Colonic mucosa (tissue), 4 donors: Measurements from ENCODE around the gene AOAH. TPM values are rescaled to one million over a fixed set of nuclear protein-coding genes. Genes with fewer than 3 reads are reported as not detected.
"Not testable (repeated sequence)": the region's sequence is repeated elsewhere in the genome, so short reads cannot be mapped to it uniquely, and the experiment has no call there.

Experiments used
- DNase-seq: peaks from one replicate; pipeline ENCODE4 v3.0.0-alpha.2; 2020
- H3K27ac ChIP-seq: fragments of 200-600 bp; one replicate; pipeline ENCODE4 v1.8.0; 2021
- H3K27me3 ChIP-seq: fragments of 200-600 bp; one replicate; pipeline ENCODE4 v1.8.0; 2021
- H3K36me3 ChIP-seq: fragments of 200-600 bp; one replicate; pipeline ENCODE4 v1.8.0; 2021
- H3K4me1 ChIP-seq: fragments of 200-600 bp; one replicate; pipeline ENCODE4 v1.8.0; 2021; ENCODE audit warnings: mild to moderate bottlenecking
- H3K4me3 ChIP-seq: fragments of 200-600 bp; one replicate; pipeline ENCODE4 v1.8.0; 2021
- H3K9ac ChIP-seq, 2 donors: one replicate each; pipeline ENCODE4 v1.7.0; 2013; ENCODE audit warnings: control low read depth in 2 of 2, low read depth in 2 of 2, low read length in 2 of 2
- H3K9me3 ChIP-seq: fragments of 200-600 bp; one replicate; pipeline ENCODE4 v1.8.0; 2021
- CTCF ChIP-seq: fragments of 200-600 bp; IDR thresholded peaks from one replicate; pipeline ENCODE4 v1.8.0; 2022; ENCODE audit warnings: antibody characterized with exemption, mild to moderate bottlenecking
- intact Hi-C: fragments of 100-400 bp; cut with DNase I; formaldehyde crosslinking; loops from one replicate; pipeline ENCODE4 v1.14.1; 2022
- total RNA-seq, 2 donors: library from RNA; stranded (reverse); fragmentation: NEBNext Ultra II Directional in 1 of 2; extraction: Animal tissue kit (Norgen Biotek cat#: 25700) in 1 of 2; gene quantifications; one replicate each; pipeline ENCODE4 v1.2.1, GENCODE V29; 2021
- donor health status: healthy.
- donor health status: DM: no; HTN: no; CAD: no.
- donor health status: DM: no; HTN: no; CAD: no.

Gene AOAH
- total RNA-seq, 2 donors from 2014 or later, result 22.2 to 46.1 TPM

GRCh38 chr7:36472141-36472729 lies 252.1 kb downstream of the AOAH start:
- H3K4me3 ChIP-seq, result no peak overlapping the region
- DNase-seq, result no peak
- intact Hi-C loops, result loop anchor here (5.0 kb wide), 1 partner anchor 725 kb away; no protein-coding TSS in a partner anchor
- H3K27me3 ChIP-seq, result no peaks in the 10 kb centered on the region
- TF ChIP-seq CTCF, result no peak
- no peaks in the 10 kb centered on the region for H3K36me3 ChIP-seq
- no peak overlapping the region for H3K9ac ChIP-seq
- H3K9me3 ChIP-seq, result no peaks in the 10 kb centered on the region
- no peak overlapping the region for H3K27ac ChIP-seq
- no peaks in the 10 kb centered on the region for H3K4me1 ChIP-seq

DNA sequence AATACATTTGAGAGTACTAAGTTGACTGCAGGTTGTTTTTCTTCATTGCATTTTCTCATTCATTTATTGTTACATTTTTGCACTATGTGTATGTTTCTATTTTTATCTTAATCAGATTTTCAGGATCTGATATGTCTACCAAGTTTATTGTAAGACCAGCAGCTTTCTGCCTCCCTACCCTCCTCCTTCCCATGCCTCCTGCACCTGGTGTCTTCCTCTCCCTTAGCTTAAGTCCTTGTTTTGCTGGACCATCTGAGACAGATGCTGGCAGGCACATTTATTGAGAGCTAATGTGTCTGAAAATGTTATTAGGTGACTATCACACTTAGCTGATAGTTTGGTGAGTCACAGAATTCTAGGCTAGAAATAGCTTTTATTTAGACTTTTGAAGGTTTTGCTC lies 255.1 kb downstream of the AOAH start:
- no peak overlapping the region for H3K4me3 ChIP-seq
- H3K36me3 ChIP-seq, result no peaks in the 10 kb centered on the region
- intact Hi-C loops, result no loop called here
- no peak for DNase-seq
- no peak overlapping the region for H3K27ac ChIP-seq
- no peak overlapping the region for H3K9ac ChIP-seq
- H3K27me3 ChIP-seq, result no peaks in the 10 kb centered on the region
- H3K4me1 ChIP-seq, result no peaks in the 10 kb centered on the region
- no peaks in the 10 kb centered on the region for H3K9me3 ChIP-seq
- no peak for TF ChIP-seq CTCF

GRCh38 chr7:36468370-36469101 lies 255.8 kb downstream of the AOAH start:
- no peaks in the 10 kb centered on the region for H3K27me3 ChIP-seq
- no peaks in the 10 kb centered on the region for H3K36me3 ChIP-seq
- H3K9ac ChIP-seq, result no peak overlapping the region
- no peak overlapping the region for H3K27ac ChIP-seq
- H3K4me1 ChIP-seq, result no peaks in the 10 kb centered on the region
- no peaks in the 10 kb centered on the region for H3K9me3 ChIP-seq
- no peak for TF ChIP-seq CTCF
- intact Hi-C loops, result no loop called here
- no peak overlapping the region for H3K4me3 ChIP-seq
- no peak for DNase-seq

DNA sequence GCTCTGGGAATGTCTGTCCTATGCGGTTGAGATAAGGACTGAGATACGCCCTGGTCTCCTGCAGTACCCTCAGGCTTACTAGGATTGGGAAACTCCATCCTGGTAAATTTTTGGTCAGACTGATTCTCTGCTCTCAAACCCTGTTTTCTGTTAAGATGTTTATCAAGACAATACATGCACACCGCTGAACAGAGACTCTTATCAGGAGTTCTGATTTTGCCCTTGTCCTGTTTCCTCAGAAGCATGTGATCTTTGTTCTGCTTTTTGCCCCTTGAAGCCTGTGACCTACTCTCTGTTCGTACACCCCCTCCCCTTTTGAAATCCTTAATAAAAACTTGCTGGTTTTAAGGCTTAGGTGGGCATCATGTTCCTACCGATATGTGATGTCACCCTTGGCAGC lies 258.3 kb downstream of the AOAH start:
- H3K4me1 ChIP-seq, DNase-seq, H3K9me3 ChIP-seq, H3K4me3 ChIP-seq, H3K27me3 ChIP-seq, H3K9ac ChIP-seq, H3K27ac ChIP-seq, intact Hi-C loops, H3K36me3 ChIP-seq: not testable (repeated sequence)

GRCh38 chr7:36464271-36464670 lies 260.0 kb downstream of the AOAH start:
- Histone ChIP-seq H3K27me3 (no peaks in the 10 kb centered on the region), H3K4me3 (no peak overlapping the region), H3K4me1 (no peaks in the 10 kb centered on the region), H3K9ac (no peak overlapping the region), H3K36me3 (no peaks in the 10 kb centered on the region), H3K9me3 (no peaks in the 10 kb centered on the region), H3K27ac (no peak overlapping the region)
- no peak for DNase-seq
- intact Hi-C loops, result no loop called here
- no peak for TF ChIP-seq CTCF
